Melanocyte of skin (primary cell): Measurements from ENCODE around the gene GNG12. TPM values are rescaled to one million over a fixed set of nuclear protein-coding genes. Genes with fewer than 3 reads are reported as not detected.

Experiments
- small RNA-seq, 2 donors: library from RNA; depleted of rRNA; stranded (forward); fragments of <200 nt; gene quantifications; one replicate each; pipeline ENCODE3, GENCODE V24; 2012
- total RNA-seq, 2 donors: library from RNA; depleted of rRNA; stranded (reverse); fragments of >200 nt; gene quantifications; 2 replicates each; pipeline ENCODE4 v1.2.3, GENCODE V29; 2012

GNG12 gene
- 100 to 1,000 TPM; 104 to 164 TPM for total RNA-seq

DNA sequence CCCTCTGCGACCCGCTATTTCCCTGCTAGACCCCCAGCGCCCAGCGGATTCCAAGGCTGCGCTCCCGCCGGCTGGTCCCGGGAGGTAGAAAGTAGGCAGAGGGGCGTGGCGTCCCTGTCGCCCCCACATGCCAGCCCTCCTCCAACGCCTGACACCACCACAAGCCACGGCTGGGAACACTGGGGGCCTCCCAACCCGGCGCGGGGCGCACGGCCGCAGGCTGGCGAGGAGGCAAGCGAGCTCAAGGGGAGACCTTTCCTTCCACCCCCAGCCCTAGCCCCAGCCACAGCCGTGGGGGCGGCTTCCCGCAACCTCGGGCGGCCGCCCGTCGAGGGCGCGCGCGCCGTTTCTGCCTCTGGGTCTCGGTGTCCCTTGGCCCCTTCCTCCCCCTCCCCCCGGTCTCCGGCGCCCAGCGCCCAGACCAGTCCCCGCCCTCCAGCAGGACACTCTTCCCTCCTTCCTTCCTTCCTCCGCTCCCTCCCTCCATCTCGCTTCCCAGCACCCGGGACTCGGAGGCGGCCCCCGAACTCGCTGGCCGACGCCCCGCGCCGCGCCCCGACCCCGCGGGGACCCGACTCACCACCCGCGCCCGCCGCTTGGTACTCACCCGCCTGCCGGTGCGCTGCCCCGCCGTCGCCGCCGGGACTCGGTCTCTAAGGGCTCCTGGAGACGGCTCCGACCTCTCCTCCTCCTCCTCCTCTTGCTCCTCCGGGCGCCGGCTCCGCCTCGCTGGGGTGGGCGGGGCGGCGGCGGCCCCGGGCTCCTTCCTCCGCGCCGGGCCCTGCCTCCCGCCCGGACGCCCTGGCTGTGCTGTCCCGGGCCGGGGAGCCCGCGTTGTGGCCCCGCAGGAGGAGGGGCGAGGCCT is at the start of gene GNG12:
GNG12 (minus strand) TSS at position 731 of the 865 bp plus-strand sequence. CDS start 125,781 bp downstream, outside the sequence.

DNA sequence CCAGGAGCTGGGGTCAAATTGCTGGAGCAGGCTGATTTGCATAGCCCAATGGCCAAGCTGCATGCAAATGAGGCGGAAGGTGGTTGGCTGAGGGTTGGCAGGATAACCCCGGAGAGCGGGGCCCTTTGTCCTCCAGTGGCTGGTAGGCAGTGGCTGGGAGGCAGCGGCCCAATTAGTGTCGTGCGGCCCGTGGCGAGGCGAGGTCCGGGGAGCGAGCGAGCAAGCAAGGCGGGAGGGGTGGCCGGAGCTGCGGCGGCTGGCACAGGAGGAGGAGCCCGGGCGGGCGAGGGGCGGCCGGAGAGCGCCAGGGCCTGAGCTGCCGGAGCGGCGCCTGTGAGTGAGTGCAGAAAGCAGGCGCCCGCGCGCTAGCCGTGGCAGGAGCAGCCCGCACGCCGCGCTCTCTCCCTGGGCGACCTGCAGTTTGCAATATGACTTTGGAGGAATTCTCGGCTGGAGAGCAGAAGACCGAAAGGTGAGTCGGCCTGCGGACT is 148.2 kb downstream of the GNG12 start, which contains the start of gene GADD45A:
GADD45A (plus strand) TSS at position 135 of the 491 bp plus-strand sequence; CDS start at position 429, 294 bp downstream.

Small RNA genes within 50 kb of the gene (small RNA-seq; reads per million reads assigned to genes)
- gene RN7SL392P (0 reads per million in 2 donors), gene RNU7-80P (0 reads per million in 2 donors)

Other genes with a start within 250 kb of the GNG12 start
- 10 to 100 TPM in 1 of 2 donors, 1 to 10 TPM in 1; 9.6 to 13.3 TPM for gene GADD45A, start 148.3 kb downstream of the GNG12 start, total RNA-seq
- gene DIRAS3, start 217.2 kb upstream of the GNG12 start, total RNA-seq: 1 to 10 TPM in 1 of 2 donors, under 1 TPM in 1; 0.33 to 1.0 TPM